PC-3 (cell line): ENCODE results near the gene PTRH2. TPM values are rescaled to one million over a fixed set of nuclear protein-coding genes. Genes with fewer than 3 reads are reported as not detected.

Experiments
- ATAC-seq: fragments of 200-7000 bp; cut with Tn5 transposase; 2 replicates; pipeline ENCODE4 v1.9.1; 2020; ENCODE audit warnings: mild to moderate bottlenecking, moderate library complexity
- BruUV-seq: library from RNA; stranded (reverse); fragments of 400-500 nt; replicated peaks from 2 replicates; lab custom pipeline; 2021; lab: Mats Ljungman, UMichigan
- CTCF ChIA-PET: fragments of 300-600 bp; sonication (Branson Sonifier 250); formaldehyde crosslinking; loops from one replicate; lab custom pipeline; 2022; ENCODE audit warnings: antibody characterized with exemption; lab: Charles Lee
- POLR2A ChIA-PET: fragments of 300-600 bp; sonication (Branson Sonifier 250); formaldehyde crosslinking; loops from one replicate; lab custom pipeline; 2022; ENCODE audit warnings: antibody characterized with exemption; ENCODE audit not compliant: unreplicated experiment; lab: Charles Lee
- DNase-seq: peaks from one replicate; pipeline ENCODE4 v3.0.0-alpha.2; 2015
- H2AFZ ChIP-seq: fragments of 300-600 bp; sonication (generic); 2 replicates; pipeline ENCODE4 v1.6.0; 2016; ENCODE audit warnings: antibody characterized with exemption, low read length
- H3F3A ChIP-seq: fragments of 300-600 bp; sonication (generic); one replicate; pipeline ENCODE4 v1.6.0; 2017; ENCODE audit warnings: antibody characterized with exemption, low read length, control low read depth, mild to moderate bottlenecking; ENCODE audit not compliant: unreplicated experiment
- H3K27ac ChIP-seq: fragments of 300-600 bp; sonication (generic); 2 replicates; pipeline ENCODE4 v1.5.1; 2016; ENCODE audit warnings: mild to moderate bottlenecking, low read length
- H3K27me3 ChIP-seq: fragments of 300-600 bp; sonication (generic); 2 replicates; pipeline ENCODE4 v1.6.1; 2016; ENCODE audit warnings: low read length, mixed read lengths
- H3K36me3 ChIP-seq: fragments of 300-600 bp; sonication (generic); 2 replicates; pipeline ENCODE4 v1.6.1; 2016; ENCODE audit warnings: low read depth, mixed run types, low read length, mixed read lengths
- H3K4me1 ChIP-seq: fragments of 300-600 bp; sonication (generic); 2 replicates; pipeline ENCODE4 v1.5.1; 2016; ENCODE audit warnings: low read length; ENCODE audit not compliant: insufficient read depth
- H3K4me2 ChIP-seq: fragments of 300-600 bp; sonication (generic); 2 replicates; pipeline ENCODE4 v1.6.0; 2016; ENCODE audit warnings: low read length
- H3K4me3 ChIP-seq: fragments of 300-600 bp; sonication (generic); 2 replicates; pipeline ENCODE4 v1.5.1; 2016; ENCODE audit warnings: mild to moderate bottlenecking, low read length, mixed read lengths
- H3K79me2 ChIP-seq: fragments of 300-600 bp; sonication (generic); 2 replicates; pipeline ENCODE4 v1.6.1; 2017; ENCODE audit warnings: low read length, mixed read lengths
- H3K9ac ChIP-seq: fragments of 300-600 bp; sonication (generic); 2 replicates; pipeline ENCODE4 v1.6.0; 2016; ENCODE audit warnings: mild to moderate bottlenecking, low read length
- H3K9me2 ChIP-seq: fragments of 300-600 bp; sonication (generic); replicated peaks from 2 replicates; pipeline ENCODE4 v1.6.1; 2016; ENCODE audit warnings: mixed run types, low read length, mixed read lengths
- H3K9me3 ChIP-seq: fragments of 300-600 bp; sonication (generic); 2 replicates; pipeline ENCODE4 v1.6.1; 2016; ENCODE audit warnings: low read length, mixed read lengths
- H4K20me1 ChIP-seq: fragments of 300-600 bp; sonication (generic); 2 replicates; pipeline ENCODE4 v1.6.1; 2016; ENCODE audit warnings: low read length, mixed read lengths
- EZH2 ChIP-seq: fragments of 300-600 bp; sonication (generic); IDR thresholded peaks from one replicate; pipeline ENCODE4 v1.6.1; 2017; ENCODE audit warnings: antibody characterized with exemption, mild to moderate bottlenecking, low read length; ENCODE audit not compliant: unreplicated experiment
- EZH2phosphoT487 ChIP-seq: fragments of 300-600 bp; sonication (generic); IDR thresholded peaks from 2 replicates; pipeline ENCODE4 v1.6.1; 2018; ENCODE audit warnings: mild to moderate bottlenecking, antibody characterized with exemption, low read length, borderline replicate concordance
- intact Hi-C: fragments of 100-400 bp; cut with micrococcal nuclease; formaldehyde crosslinking; loops from 2 replicates; pipeline ENCODE4 v1.9.0; 2023
- total RNA-seq: library from RNA; depleted of rRNA; stranded (reverse); fragments of >200 nt; gene quantifications from 2 replicates; pipeline ENCODE4 v1.2.3, GENCODE V29; 2014
- TF ChIP-seq, protein P1 (sequence below): fragments of 300-600 bp; sonication (generic); conservative IDR thresholded peaks from 2 replicates; pipeline ENCODE4 v1.5.1; 2017; ENCODE audit warnings: antibody characterized with exemption, low read depth, mild to moderate bottlenecking, low read length

Gene PTRH2
- total RNA-seq, 1 experiment from 2014 or later = 69.8 TPM

GRCh38 chr17:59723041-59723440 is 15.8 kb upstream of the PTRH2 start:
- no peak for DNase-seq
- H3F3A ChIP-seq = no peaks in the 10 kb centered on the region
- no TSS peak for BruUV-seq
- ChIA-PET POLR2A (interaction anchor here (0.6 kb wide), 1 partner anchor 14 kb away, joined by 3 read pairs; no protein-coding TSS in a partner anchor), CTCF (no interaction called here)
- H3K4me3 ChIP-seq = no peak overlapping the region
- peaks cover 85% of the 10 kb centered on the region for H3K79me2 ChIP-seq
- H3K36me3 ChIP-seq = no peaks in the 10 kb centered on the region
- no peak overlapping the region for H2AFZ ChIP-seq
- no peak overlapping the region for H3K27ac ChIP-seq
- TF ChIP-seq EZH2phosphoT487 = no peak
- TF ChIP-seq, protein P1, sequence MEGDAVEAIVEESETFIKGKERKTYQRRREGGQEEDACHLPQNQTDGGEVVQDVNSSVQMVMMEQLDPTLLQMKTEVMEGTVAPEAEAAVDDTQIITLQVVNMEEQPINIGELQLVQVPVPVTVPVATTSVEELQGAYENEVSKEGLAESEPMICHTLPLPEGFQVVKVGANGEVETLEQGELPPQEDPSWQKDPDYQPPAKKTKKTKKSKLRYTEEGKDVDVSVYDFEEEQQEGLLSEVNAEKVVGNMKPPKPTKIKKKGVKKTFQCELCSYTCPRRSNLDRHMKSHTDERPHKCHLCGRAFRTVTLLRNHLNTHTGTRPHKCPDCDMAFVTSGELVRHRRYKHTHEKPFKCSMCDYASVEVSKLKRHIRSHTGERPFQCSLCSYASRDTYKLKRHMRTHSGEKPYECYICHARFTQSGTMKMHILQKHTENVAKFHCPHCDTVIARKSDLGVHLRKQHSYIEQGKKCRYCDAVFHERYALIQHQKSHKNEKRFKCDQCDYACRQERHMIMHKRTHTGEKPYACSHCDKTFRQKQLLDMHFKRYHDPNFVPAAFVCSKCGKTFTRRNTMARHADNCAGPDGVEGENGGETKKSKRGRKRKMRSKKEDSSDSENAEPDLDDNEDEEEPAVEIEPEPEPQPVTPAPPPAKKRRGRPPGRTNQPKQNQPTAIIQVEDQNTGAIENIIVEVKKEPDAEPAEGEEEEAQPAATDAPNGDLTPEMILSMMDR = no peak
- no peak for TF ChIP-seq EZH2
- peaks cover 5% of the 10 kb centered on the region; the same call in 1 of the 2 replicates for H3K4me1 ChIP-seq
- no peaks in the 10 kb centered on the region for H3K9me3 ChIP-seq
- H3K27me3 ChIP-seq = no peaks in the 10 kb centered on the region
- no peak for ATAC-seq
- no peak overlapping the region for H3K4me2 ChIP-seq
- H4K20me1 ChIP-seq = 0 out of 2 replicates have a peak, but pooled peaks cover 3% of the 10 kb centered on the region
- intact Hi-C loops = no loop called here
- no peaks in the 10 kb centered on the region for H3K9me2 ChIP-seq
- H3K9ac ChIP-seq = no peak overlapping the region

DNA sequence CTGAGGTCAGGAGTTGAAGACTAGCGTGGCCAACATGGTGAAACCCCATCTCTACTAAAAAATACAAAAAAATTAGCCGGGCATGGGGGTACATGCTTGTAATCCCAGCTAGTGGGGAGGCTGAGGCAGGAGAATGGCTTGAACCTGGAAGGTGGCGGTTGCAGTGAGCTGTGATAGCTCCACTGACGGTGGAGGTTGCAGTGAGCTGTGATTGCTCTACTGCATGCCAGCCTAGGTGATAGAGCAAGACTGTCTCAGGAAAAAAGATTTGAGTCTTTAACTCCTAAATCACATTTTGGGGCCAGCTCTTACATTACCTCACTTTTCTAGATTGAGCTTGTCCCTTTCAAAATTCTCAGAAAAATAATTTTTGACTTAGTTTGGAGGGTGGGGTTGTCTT is 15.4 kb upstream of the PTRH2 start:
- H3K36me3 ChIP-seq = no peaks in the 10 kb centered on the region
- no peak overlapping the region for H3K9ac ChIP-seq
- ChIA-PET CTCF (no interaction called here), POLR2A (interaction anchor here (0.6 kb wide), 1 partner anchor 14 kb away, joined by 3 read pairs; no protein-coding TSS in a partner anchor)
- TF ChIP-seq, protein P1 = no peak
- intact Hi-C loops = no loop called here
- H3K79me2 ChIP-seq = peaks cover 85% of the 10 kb centered on the region
- H4K20me1 ChIP-seq = 0 out of 2 replicates have a peak, but pooled peaks cover 3% of the 10 kb centered on the region
- ATAC-seq (no peak), DNase-seq (no peak)
- H3K4me2 ChIP-seq = no peak overlapping the region
- H3K4me3 ChIP-seq = no peak overlapping the region
- H3K9me3 ChIP-seq = no peaks in the 10 kb centered on the region
- H3K27ac ChIP-seq = no peak overlapping the region
- no peaks in the 10 kb centered on the region for H3K27me3 ChIP-seq
- H2AFZ ChIP-seq = no peak overlapping the region
- no peaks in the 10 kb centered on the region for H3K9me2 ChIP-seq
- peaks cover 1% of the 10 kb centered on the region; the same call in 1 of the 2 replicates for H3K4me1 ChIP-seq
- no peaks in the 10 kb centered on the region for H3F3A ChIP-seq
- no TSS peak for BruUV-seq

DNA sequence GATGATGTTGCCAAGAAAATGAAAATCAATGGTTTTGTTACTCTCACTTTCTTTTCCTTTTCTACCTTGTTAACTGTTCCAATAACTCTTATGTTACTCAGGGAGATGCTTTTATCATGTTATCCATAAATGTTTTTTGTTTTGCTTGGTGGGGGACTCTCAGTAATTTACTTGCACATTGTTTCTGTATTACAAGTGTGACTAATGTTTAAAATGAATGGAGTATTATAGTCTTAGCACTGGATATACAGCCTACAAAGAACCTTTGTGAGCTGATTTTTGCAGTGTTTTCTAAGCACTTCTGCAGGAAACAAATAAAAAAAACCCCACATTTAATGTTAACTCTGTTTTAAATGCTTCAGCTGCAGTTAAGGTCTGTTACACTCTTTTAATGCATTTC is 12.3 kb upstream of the PTRH2 start:
- Histone ChIP-seq H3K36me3 (no peaks in the 10 kb centered on the region), H3K4me1 (no peaks in the 10 kb centered on the region), H3K27me3 (no peaks in the 10 kb centered on the region), H3K4me3 (no peak overlapping the region), H4K20me1 (0 out of 2 replicates have a peak, but pooled peaks cover 7% of the 10 kb centered on the region), H3K79me2 (peaks cover 96% of the 10 kb centered on the region), H3K4me2 (no peak overlapping the region), H3K9me3 (no peaks in the 10 kb centered on the region), H3K27ac (no peak overlapping the region), H3K9ac (no peak overlapping the region), H2AFZ (no peak overlapping the region), H3F3A (no peaks in the 10 kb centered on the region), H3K9me2 (no peaks in the 10 kb centered on the region)
- ATAC-seq (peak; percentile 75), DNase-seq (no peak)
- ChIA-PET POLR2A (no interaction called here), CTCF (no interaction called here)
- no TSS peak for BruUV-seq
- TF ChIP-seq, protein P1 = no peak
- TF ChIP-seq EZH2phosphoT487 (no peak), EZH2 (no peak)
- intact Hi-C loops = no loop called here
